Measurements from ENCODE around the gene TRIM69.

The TRIM69 gene

GRCh38 chr15:44713006-44713966 lies 23.0 kb upstream of the TRIM69 start:
- TF ChIP-seq REST (IDR thresholded peaks at IDR 0.05; ENCODE audit: insufficient read depth in 1 of 2, low read depth in 2 of 2, low read length in 2 of 2): no peak
- no peak for TF ChIP-seq POLR2AphosphoS5 (IDR thresholded peaks at IDR 0.05; ENCODE audit: low read depth, low read length)
- TF ChIP-seq TAF1 (IDR thresholded peaks at IDR 0.05; ENCODE audit: borderline replicate concordance, insufficient read depth, low read length): no peak
- TF ChIP-seq SIN3A (IDR thresholded peaks at IDR 0.05; ENCODE audit: borderline replicate concordance, insufficient read depth, low read length): no peak
- no peak for TF ChIP-seq FOXP2 (optimal IDR thresholded peaks at IDR 0.05; ENCODE audit: borderline replicate concordance, extremely low read depth, extremely low read length, insufficient read depth)

- TF ChIP-seq REST (IDR thresholded peaks at IDR 0.05; ENCODE audit: insufficient read depth in 1 of 2, low read depth in 2 of 2, low read length in 2 of 2) (no peak), POLR2AphosphoS5 (IDR thresholded peaks at IDR 0.05; ENCODE audit: low read depth, low read length) (no peak), FOXP2 (optimal IDR thresholded peaks at IDR 0.05; ENCODE audit: borderline replicate concordance, extremely low read depth, extremely low read length, insufficient read depth) (no peak), TAF1 (IDR thresholded peaks at IDR 0.05; ENCODE audit: borderline replicate concordance, insufficient read depth, low read length) (no peak), SIN3A (IDR thresholded peaks at IDR 0.05; ENCODE audit: borderline replicate concordance, insufficient read depth, low read length) (no peak)
Observed at GRCh38 chr15:44715142-44715796, 21.1 kb upstream of the TRIM69 start.

- TF ChIP-seq POLR2AphosphoS5 (IDR thresholded peaks at IDR 0.05; ENCODE audit: low read depth, low read length): no peak
- no peak for TF ChIP-seq REST (IDR thresholded peaks at IDR 0.05; ENCODE audit: insufficient read depth in 1 of 2, low read depth in 2 of 2, low read length in 2 of 2)
Observed at GRCh38 chr15:44715797-44716334, 20.5 kb upstream of the TRIM69 start.

GRCh38 chr15:44716983-44717602 lies 19.2 kb upstream of the TRIM69 start:
- TF ChIP-seq POLR2AphosphoS5 (IDR thresholded peaks at IDR 0.05; ENCODE audit: low read depth, low read length) (no peak), FOXP2 (optimal IDR thresholded peaks at IDR 0.05; ENCODE audit: borderline replicate concordance, extremely low read depth, extremely low read length, insufficient read depth) (no peak), REST (IDR thresholded peaks at IDR 0.05; ENCODE audit: insufficient read depth in 1 of 2, low read depth in 2 of 2, low read length in 2 of 2) (no peak), SIN3A (IDR thresholded peaks at IDR 0.05; ENCODE audit: borderline replicate concordance, insufficient read depth, low read length) (no peak), TAF1 (IDR thresholded peaks at IDR 0.05; ENCODE audit: borderline replicate concordance, insufficient read depth, low read length) (no peak)

Measured in PFSK-1 (cell line).